Middle frontal gyrus (tissue), 1 donor: ENCODE results near the gene FSTL5.

Experiments used
- DNase-seq: peaks from one replicate; pipeline ENCODE4 v3.0.0-alpha.2; 2015; ENCODE audit warnings: low spot score; ENCODE audit errors: extremely low spot score

The FSTL5 gene

DNA sequence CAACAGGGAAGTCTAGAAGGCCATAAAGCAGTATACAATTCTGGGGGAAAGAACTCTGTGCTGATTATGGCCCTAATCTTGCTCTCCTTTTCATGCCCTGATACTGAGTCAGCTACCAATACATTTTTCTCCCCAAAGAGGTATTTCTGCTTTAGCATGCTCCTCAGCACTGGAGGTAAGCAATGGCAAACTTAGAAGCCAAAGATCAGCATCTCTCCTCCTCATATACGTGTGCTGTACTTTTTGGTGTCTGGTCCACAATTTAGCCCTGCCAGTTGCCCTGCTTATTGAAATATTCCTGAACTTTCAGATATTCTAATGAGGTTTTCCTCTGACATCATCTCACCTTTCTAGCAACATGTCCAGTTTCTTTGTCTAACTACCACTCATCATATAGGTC, 226.2 kb downstream of the FSTL5 start:
- no peak for DNase-seq

DNA sequence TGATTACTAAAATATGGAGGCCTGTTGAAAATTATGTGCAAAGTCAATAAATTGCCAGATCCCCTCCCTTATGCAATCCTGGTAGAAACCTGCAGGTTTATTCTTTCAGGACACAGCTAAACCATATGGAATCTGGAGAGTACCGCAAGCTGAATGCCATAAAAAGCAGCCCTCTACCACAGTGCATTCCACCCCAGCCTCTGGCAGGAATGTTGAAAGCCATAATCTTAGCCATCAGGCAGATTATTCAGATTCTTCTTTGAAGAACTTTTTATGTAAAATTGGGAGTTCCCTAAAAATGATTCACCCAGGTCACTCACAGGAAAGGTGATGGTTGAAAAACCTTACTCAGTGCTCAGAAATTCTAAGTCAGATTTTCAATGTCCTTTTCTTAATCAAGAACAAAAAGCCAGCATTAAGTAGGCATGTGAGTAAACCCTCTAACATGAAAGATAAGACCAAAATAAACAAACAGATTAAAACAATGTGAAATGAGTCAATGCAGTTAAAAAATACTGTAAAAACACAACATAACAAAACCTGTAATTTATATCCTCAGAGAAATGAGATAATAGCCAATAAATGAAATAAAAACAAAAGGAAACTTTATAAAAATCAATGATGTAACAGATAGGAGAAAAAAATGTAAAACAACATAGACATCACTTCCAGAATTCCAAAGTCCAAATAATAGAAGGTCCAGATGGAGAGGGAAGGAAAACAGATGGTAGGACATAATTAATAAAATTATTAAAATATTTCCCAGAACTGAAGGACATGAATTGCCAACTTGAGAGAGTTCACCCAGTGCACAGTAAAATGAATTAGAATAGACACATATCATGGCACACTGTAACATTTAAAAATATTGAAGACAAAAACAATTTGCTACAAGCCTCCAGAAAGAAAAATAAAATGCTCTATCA, 226.9 kb downstream of the FSTL5 start:
- no peak for DNase-seq

DNA sequence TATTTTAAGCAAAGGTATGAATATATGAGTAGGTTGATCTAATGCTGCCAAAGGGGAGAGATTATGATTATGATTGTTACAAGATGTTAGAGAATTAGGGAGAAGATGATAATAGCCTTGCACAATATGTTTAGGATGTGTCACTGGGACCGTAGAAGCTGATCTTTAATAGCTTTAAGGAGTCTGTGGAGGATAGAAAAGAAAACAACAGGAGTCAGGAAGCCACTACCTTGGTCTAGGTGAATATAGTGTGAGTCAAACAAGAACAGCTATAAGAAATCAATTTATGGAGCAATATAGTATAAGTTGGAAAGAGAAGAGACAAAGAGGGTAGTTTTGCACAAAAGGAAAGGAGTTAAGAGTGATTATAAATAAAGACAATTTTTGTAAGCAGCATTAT, 232.7 kb downstream of the FSTL5 start:
- no peak for DNase-seq

DNA sequence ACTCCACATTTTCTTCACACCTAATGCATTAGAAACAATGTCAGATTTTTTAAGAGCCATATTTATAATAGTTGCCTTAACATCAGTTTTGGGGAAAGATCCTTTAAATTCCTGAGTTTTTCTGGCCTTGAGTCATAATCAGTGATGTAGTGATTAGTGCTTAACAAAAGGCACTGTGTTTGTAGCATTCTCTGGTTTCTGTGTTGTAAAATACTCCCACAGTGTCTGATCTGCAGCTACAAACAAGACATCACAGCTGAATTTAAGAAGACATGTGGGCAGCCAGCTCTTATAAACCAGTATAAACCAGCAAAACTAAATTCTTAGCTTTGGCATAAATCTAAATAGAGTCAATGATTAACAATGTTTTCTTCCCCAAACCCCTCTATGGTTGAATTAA, 233.8 kb downstream of the FSTL5 start:
- no peak for DNase-seq

DNA sequence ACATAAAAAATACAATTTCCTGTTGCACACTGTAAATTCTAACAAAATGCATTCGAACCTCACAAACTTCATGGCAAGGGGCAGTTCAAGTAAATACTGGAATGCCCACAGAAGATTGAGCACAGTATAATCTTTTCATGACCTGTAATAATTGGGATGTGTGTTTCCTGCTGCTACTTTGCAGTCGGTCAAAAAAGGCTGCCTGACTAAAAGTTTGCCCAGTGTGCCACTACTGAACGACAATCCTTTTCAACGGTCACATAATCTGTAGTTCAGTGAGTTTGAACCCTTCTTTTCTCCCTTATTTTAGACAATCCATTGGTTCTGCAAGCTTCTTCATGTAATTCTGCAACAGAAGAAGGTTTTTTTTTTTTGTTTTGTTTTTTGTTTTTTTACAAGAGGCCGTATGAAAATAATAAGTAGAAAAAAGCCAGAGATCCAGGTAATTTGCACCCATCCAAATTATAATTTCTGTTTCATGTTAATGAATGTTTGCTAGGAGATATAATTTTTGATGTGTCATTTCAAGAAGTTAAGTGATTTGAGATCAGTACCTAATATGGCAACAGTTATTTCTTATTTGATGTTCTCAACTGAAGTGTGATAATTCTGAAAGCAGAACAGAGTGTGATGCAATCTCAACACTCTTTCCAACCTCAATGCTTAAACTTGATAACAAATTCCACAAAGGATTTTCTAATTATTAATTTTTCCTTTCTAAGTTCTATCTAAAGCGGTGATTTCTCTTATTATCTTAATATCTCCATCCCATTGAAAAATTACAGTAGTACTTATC, 237.6 kb downstream of the FSTL5 start:
- no peak for DNase-seq

DNA sequence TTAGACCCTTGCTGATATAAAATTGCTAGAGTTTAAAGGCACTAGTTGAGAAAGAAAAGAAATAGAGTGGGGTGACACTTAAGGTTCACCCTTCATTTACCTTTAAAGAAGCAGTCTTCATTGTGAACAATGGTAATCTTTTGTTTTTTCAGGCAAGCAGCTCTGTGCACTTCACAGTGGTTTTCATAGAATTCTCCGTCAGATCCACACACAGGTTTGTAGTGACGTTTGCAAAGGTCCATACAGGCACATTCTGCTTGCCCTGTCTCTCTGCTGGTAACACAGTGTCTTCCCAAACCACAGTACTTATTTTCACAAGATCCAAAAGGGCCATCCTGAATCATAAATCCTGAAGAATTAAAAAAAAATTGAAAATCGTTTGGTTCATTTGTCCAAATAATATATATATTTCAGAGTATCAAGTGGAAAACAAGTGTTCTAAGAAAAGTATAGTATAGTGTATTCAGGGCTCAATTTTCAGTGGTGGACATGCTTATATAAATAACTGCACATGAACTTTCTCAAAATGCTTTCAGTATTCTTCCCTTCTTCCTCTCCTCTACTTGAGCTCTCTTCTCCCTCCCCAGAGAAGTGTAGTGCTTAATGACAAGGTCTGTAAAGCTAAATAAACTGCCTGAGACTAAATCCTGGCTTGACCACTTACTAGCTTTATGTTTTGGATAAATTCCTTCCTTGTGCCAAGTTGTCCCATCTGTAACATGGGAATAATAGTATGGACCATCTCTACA, 243.3 kb downstream of the FSTL5 start:
- DNase-seq = no peak

DNA sequence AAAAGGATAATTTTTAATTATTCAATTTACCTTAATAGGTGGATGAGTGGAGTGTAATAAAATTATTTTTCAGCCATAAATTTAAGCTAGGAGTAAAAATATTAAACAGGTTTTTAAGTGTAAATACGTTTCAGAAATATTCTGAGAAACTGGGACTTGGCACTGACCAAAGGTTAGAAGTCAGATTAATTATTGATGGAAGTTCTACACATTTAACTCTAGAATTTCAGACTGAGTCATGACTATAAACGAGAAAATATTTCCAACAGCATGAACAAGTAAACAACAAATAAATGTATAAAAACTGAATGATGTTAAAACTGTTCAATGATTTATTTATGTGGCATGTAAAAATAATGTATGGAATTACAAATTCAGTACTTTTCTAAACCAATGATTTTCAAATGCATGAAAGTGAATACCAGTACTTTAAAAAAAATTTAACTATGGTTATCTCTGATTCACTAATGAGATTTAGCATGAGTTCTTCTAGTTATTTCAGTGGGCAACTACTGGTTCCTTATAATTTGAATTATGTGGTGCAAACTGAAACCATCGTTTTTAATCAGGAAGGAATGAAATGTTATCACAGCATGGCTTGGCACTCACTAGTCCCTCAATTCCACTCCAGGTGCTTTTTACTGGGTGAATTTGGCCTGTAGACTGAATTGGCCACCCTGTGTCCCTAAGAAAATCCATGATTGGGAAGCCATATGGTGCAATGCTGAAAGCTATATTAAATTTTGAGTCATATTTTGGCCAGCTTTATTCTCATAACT, 244.2 kb downstream of the FSTL5 start:
- no peak for DNase-seq

DNA sequence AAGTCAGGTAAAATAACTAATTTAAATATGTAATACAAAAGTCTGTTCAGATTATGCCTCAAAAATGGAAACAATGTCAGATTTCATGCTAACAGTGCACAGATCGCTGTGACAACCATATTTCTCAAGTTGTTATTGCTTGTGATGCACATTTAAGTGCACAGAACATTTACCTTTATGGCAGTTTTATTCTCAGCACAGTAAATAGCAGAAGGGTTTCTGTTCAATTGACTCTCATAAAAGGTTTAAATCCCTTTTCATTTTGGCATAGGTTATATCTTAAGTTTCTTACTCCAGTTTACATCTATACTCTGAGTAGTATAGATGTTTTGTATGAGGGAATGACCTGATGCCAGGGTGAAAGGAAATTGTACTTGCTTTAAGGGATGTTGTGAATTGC, 247.8 kb downstream of the FSTL5 start:
- DNase-seq = no peak

DNA sequence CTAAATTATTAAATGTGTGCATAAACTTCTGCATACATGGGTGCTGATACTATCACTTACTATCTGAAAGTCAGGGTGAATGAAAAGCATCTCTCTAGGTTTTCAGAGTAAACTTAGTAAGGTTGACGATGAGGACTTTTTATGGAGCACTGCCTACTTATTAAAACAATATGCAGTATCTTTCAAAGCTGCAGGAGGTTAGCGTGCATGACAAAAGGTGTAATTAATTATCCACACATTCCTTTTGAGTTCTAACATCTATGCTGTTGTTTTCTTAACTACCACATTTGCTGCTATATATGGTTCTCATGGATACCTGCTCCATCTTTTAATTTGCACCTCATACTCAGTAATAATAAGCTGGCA, 256.2 kb downstream of the FSTL5 start:
- DNase-seq = no peak

DNA sequence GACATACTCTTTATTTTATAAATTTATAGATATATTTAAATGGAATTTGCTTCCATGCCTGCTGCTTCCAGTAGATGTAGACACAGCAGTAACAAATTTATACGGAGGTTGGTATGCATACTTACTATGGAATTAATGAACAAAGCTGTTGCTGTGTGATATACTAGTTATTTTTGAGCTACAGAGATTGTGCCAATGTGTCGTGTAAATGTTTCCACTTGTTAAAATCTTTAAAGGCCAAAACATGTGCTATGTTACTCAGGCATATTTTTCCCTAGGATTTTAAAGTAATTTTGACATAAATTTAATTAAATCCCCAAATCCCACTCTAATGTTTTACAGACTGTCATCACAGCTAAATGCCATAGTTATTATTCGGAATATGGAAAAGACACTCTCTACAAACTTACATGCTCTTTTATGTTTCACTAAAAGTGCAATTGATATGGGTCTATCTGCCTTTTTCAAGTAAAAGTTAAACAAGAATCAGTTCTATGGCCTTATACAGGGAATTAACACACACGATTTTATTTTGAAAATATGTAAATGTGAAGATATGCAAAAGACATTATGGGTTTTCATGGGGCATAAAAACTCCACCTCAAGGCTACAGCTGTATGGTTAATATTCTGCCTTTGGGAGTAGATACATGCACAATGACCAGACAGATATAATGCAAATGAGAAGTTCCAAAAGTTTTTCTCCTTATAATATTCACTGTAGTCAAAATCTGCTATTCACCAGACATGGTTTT, 256.8 kb downstream of the FSTL5 start:
- DNase-seq = no peak

DNA sequence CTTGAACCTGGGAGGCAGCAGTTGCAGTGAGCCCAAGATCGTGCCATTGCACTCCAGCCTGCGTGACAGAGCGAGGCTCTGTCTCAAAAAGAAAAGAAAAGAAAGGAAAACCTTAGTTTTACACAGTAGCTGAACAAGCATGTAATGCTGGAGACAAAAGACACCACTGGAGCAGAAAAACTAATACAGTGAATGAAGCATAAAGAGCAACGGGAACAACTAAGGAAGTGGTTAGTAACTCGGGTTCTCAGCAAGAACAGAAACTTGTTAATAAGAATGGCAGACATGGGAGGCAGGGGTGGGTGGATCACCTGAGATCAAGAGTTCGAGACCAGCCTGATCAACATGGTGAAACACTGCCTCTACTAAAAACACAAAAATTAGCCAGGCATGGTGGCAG, 263.7 kb downstream of the FSTL5 start:
- DNase-seq = no peak

DNA sequence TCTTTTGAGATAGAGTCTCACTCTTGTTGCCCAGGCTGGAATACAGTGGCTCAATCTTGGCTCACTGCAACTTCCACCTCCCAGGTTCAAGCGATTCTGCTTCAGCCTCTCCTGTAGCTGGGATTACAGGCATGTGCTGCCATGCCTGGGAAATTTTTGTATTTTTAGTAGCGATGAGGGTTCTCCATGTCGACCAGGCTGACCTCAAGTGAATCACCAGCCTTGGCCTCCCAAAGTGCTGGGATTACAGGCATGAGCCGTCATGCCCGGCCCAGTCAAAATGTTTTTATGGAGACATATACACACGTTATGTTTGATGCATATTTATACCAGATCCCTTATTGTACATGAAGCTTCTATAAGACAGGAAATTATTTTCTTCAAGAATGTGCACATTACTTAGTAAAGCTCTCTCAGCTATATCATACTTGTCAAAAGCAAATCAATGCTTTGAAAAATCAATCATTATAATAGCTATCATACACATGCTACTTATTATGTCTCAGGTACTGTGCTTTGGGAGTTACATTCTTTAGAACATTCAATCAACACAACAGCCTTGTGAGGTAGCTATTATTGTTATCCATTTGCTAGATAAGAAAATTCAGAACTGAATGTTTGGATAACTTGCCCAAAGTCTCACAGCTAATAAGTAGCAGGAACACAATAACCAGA, 269.2 kb downstream of the FSTL5 start:
- no peak for DNase-seq

DNA sequence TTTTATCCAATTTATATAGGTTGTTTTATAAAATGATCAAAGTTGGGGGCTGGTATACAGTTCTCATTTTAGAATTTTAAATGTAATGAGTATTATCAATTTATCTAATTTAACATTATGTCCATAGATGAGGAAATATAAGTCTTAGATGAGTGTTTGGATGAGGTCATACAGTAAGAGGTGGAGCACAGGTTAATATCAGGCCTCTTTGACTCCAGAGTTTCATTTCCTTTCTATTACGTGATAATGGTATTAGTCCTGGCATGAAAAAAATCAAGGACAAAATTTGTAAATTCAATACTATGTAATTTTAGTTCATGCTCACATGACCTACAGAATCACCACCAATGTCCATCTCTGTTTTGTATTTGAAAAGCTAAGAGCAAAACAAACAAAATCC, 269.8 kb downstream of the FSTL5 start:
- DNase-seq = no peak

DNA sequence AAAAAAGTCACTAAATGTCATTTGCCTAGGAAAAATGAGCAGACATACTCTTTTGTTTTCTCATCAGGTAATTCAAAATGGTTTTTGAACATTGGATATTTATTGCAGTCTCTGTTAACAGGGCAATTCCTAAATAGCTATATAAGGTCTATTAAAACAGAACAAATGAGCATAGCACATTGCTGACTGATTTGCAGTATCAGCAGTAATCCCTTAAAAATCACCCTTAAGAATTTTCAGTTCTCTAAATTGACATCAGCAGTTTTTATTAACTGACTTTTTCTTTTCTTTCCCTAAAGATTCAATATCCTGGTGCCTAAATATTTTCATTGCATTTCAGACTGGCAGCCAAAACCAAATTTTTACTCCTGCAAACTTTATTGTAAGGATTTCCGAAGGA, 270.2 kb downstream of the FSTL5 start:
- no peak for DNase-seq

DNA sequence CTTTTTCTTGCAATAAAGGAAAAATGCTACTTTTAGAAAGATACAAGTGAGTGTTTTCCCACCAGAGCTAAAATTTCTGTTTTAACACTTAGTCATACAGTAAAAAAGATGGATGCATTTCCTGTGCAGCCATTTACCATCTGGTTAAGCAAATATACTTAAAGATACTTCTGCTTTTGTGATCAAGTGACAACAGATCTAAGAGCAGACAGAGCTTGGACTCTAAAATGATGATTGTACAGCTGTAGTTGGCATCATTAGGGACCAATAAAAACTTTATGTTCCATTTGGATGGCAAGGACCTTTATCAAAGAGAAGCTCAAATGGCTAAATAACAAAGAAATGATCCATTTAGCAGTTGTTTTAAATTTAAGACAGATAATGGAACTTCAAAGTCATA, 270.8 kb downstream of the FSTL5 start:
- DNase-seq = no peak

DNA sequence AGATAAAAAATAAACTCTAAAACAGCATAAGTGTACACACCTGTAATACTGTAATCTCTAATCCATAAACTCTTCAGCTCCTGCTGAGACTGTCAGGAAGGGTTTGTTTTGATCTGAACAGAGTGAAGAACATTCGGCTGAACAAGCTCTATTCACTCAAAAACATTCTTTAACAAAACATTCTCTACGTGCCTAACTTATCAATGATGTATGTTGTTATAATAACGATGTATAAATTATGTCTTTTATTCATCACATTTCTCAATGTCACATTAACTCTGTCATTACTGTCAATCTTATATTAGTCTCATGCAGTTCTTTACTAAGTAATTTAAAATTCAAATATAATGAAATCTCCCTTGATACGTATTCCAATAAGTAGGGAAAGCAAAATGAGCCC, 280.6 kb downstream of the FSTL5 start:
- DNase-seq = no peak

DNA sequence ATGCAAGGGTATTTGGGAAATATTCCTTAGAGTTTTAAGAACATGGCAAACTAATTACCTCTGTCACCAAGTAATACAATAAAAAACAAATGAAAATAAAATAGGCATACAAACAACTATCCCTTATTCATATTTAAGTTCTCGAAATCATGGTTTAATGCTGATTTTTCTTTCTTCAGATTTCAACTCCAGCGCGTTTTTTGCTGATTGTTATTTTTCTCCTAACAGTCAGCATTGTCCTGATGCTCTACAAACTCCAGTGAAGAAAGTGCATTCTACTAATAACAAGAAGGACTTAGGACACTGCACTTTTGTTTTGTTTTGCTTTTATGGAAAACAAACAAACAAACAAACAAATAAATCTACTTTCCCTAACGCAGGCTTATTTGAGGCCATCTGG, 282.4 kb downstream of the FSTL5 start:
- DNase-seq = no peak

DNA sequence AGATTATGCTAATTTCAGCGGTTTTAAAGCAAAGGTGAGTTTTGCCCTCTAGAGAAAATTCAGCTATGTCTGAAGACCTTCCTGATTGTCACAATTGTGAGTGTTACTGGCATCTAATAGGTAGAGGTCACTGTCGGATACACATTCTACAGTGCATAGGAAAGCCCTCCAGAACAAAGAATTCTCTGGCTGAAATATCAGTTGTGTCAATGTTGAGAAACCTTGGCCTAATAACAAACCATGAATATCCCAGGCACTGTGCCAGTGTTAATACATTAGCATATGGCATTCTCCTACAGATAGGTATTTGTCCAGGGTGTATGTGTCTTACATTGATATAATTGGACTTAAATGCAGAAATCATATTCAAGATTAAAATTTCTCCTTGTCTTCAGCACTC, 294.3 kb downstream of the FSTL5 start:
- no peak for DNase-seq

DNA sequence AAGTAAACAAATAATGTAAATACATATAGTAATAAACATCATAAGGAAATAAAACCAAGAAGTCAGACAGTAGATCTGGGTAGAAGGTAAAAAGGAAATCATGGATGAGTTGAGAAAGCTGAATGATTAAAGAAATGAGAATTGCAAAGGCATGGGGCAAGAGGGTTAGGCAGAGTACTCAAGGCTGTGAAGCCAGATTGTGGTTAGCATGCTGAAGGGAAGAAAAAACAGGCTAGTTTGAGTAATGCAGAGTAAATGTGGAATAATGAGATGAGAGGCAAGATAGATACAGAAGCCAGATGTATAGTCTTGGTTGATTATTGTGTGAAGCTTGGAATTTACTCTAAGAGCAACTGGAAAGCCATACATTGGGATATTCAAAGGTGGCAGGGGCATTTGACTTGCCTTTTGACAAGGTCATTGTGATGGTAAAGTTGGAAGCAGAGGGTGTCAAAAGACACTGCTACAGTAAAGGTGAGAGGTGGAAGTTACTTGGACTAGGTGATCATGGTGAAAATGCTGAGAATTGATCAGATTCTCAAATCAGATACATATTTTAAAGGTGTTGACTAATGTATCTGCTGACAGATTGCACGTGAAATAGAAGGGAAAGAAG, 307.0 kb downstream of the FSTL5 start:
- DNase-seq = no peak

DNA sequence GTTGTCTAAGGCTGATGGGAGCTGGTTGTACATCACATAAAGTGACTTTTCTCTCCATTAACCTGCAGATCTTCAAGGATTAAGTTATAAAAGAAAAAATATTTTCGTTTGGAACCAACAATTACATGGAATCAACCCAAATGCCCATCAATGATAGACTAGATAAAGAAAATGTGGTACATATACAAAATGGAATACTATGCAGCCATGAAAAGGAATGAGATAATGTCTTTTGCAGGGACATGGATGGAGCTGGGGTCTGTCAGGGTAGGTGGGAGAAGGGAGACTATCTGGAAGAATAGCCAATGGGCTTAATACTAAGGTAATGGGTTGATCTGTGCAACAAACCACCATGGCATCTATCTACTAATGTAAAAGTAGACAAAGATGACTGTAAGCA, 313.2 kb downstream of the FSTL5 start:
- no peak for DNase-seq
